Naive B cell (primary cell): Measurements from ENCODE around the gene CALY. TPM values are rescaled to one million over a fixed set of nuclear protein-coding genes. Genes with fewer than 3 reads are reported as not detected.
A peak's percentile ranks its signal among the peaks of the same experiment; 100 is the strongest.

ENCODE experiments used
- ATAC-seq, 2 donors: fragments of 150-1000 bp; cut with Tn5 transposase; 2 replicates each; pipeline ENCODE4 v1.10.0; 2021; ENCODE audit warnings: low read depth in 2 of 2, mild to moderate bottlenecking in 2 of 2, moderate library complexity in 2 of 2
- DNase-seq: peaks from one replicate; pipeline ENCODE4 v3.0.0; 2022
- H3K27ac Mint-ChIP-seq, 6 donors: one replicate each; pipeline ENCODE4 v1.8.0; 2020 to 2022; ENCODE audit warnings: mild to moderate bottlenecking in 6 of 6, mixed read lengths in 6 of 6, moderate library complexity in 5 of 6, inconsistent platforms in 2 of 6
- H3K27me3 Mint-ChIP-seq, 3 donors: one replicate each; pipeline ENCODE4 v1.8.0; 2021 to 2022; ENCODE audit warnings: mixed read lengths in 3 of 3, mild to moderate bottlenecking in 1 of 3
- H3K36me3 Mint-ChIP-seq, 2 donors: one replicate each; pipeline ENCODE4 v1.8.0; 2020 to 2022; ENCODE audit warnings: mixed read lengths in 2 of 2, inconsistent platforms in 1 of 2, mild to moderate bottlenecking in 1 of 2
- H3K4me1 Mint-ChIP-seq, 3 donors: one replicate each; pipeline ENCODE4 v1.8.0; 2020 to 2022; ENCODE audit warnings: mixed read lengths in 3 of 3, inconsistent platforms in 1 of 3, mild to moderate bottlenecking in 1 of 3, moderate library complexity in 1 of 3
- H3K4me3 Mint-ChIP-seq, 8 donors: one replicate each; pipeline ENCODE4 v1.8.0; 2020 to 2022; ENCODE audit warnings: mild to moderate bottlenecking in 8 of 8, mixed read lengths in 8 of 8, moderate library complexity in 8 of 8, inconsistent platforms in 2 of 8
- H3K9me3 Mint-ChIP-seq, 7 donors: one replicate each; pipeline ENCODE4 v1.8.0; 2020 to 2022; ENCODE audit warnings: mixed read lengths in 7 of 7, mild to moderate bottlenecking in 5 of 7, inconsistent platforms in 2 of 7, moderate library complexity in 1 of 7
- polyA plus RNA-seq, 6 donors: library from polyadenylated mRNA; unstranded; fragments of 300-500 nt; fragmentation: Illumina TruSeq; gene quantifications; one replicate each; pipeline ENCODE4 v1.2.3, GENCODE V29; 2021; ENCODE audit warnings: low read depth in 6 of 6

The CALY gene
- polyA plus RNA-seq, 6 donors from 2014 or later = not detected

- no peaks in the 10 kb centered on the region for H3K9me3 Mint-ChIP-seq
- ATAC-seq = no peak
- peaks cover 0 to 4% (median 0%) of the 10 kb centered on the region in 3 donors for H3K27me3 Mint-ChIP-seq
- H3K36me3 Mint-ChIP-seq = peaks cover 0 to 9% of the 10 kb centered on the region in 2 donors
- peak overlapping the region; percentile 19 to 99 (median 87) for H3K4me3 Mint-ChIP-seq
- peaks cover 31 to 43% (median 34%) of the 10 kb centered on the region in 3 donors for H3K4me1 Mint-ChIP-seq
- peak overlapping the region in 4 of 6 donors; percentile 47 to 100 (median 78) for H3K27ac Mint-ChIP-seq
- DNase-seq = no peak
Observed at GRCh38 chr10:133306941-133307379, 29.7 kb downstream of the CALY start.

GRCh38 chr10:133306097-133306476 lies 30.6 kb downstream of the CALY start:
- Mint-ChIP-seq H3K4me1 (peaks cover 31 to 43% (median 34%) of the 10 kb centered on the region in 3 donors), H3K27ac (peak overlapping the region; percentile 39 to 99 (median 88)), H3K4me3 (peak overlapping the region in 6 of 8 donors; percentile 15 to 82 (median 51)), H3K27me3 (peaks cover 0 to 4% (median 0%) of the 10 kb centered on the region in 3 donors), H3K9me3 (no peaks in the 10 kb centered on the region), H3K36me3 (peaks cover 0 to 9% of the 10 kb centered on the region in 2 donors)
- ATAC-seq (no peak), DNase-seq (no peak)

GRCh38 chr10:133303206-133303605 lies 33.5 kb downstream of the CALY start:
- Mint-ChIP-seq H3K4me1 (peaks cover 30 to 42% (median 32%) of the 10 kb centered on the region in 3 donors), H3K9me3 (no peaks in the 10 kb centered on the region), H3K27me3 (peaks cover 0 to 4% (median 0%) of the 10 kb centered on the region in 3 donors), H3K36me3 (peaks cover 0 to 15% of the 10 kb centered on the region in 2 donors), H3K27ac (peak overlapping the region in 1 of 6 donors; percentile 66), H3K4me3 (no peak overlapping the region)
- ATAC-seq = no peak
- DNase-seq = no peak

- peaks cover 0 to 18% of the 10 kb centered on the region in 2 donors for H3K36me3 Mint-ChIP-seq
- no peaks in the 10 kb centered on the region for H3K27me3 Mint-ChIP-seq
- no peak overlapping the region for H3K4me3 Mint-ChIP-seq
- no peaks in the 10 kb centered on the region for H3K9me3 Mint-ChIP-seq
- DNase-seq = no peak
- H3K4me1 Mint-ChIP-seq = peaks cover 23 to 32% (median 26%) of the 10 kb centered on the region in 3 donors
- no peak for ATAC-seq
- no peak overlapping the region for H3K27ac Mint-ChIP-seq
Observed at GRCh38 chr10:133302230-133302629, 34.5 kb downstream of the CALY start.

GRCh38 chr10:133299738-133300137 lies 37.0 kb downstream of the CALY start:
- DNase-seq = no peak
- Mint-ChIP-seq H3K9me3 (no peaks in the 10 kb centered on the region), H3K4me3 (no peak overlapping the region), H3K27me3 (no peaks in the 10 kb centered on the region), H3K4me1 (peaks cover 7 to 10% (median 9%) of the 10 kb centered on the region in 3 donors), H3K27ac (no peak overlapping the region), H3K36me3 (peaks cover 0 to 18% of the 10 kb centered on the region in 2 donors)
- ATAC-seq = no peak

GRCh38 chr10:133299224-133299623 lies 37.5 kb downstream of the CALY start:
- no peak for ATAC-seq
- no peaks in the 10 kb centered on the region for H3K9me3 Mint-ChIP-seq
- no peak for DNase-seq
- peak overlapping the region in 1 of 6 donors; percentile 50 for H3K27ac Mint-ChIP-seq
- peaks cover 0 to 18% of the 10 kb centered on the region in 2 donors for H3K36me3 Mint-ChIP-seq
- no peak overlapping the region for H3K4me3 Mint-ChIP-seq
- no peaks in the 10 kb centered on the region for H3K27me3 Mint-ChIP-seq
- H3K4me1 Mint-ChIP-seq = peaks cover 3 to 9% (median 9%) of the 10 kb centered on the region in 3 donors

GRCh38 chr10:133298466-133298865 lies 38.2 kb downstream of the CALY start:
- H3K36me3 Mint-ChIP-seq = peaks cover 0 to 18% of the 10 kb centered on the region in 2 donors
- no peaks in the 10 kb centered on the region for H3K27me3 Mint-ChIP-seq
- peak overlapping the region in 1 of 6 donors; percentile 63 for H3K27ac Mint-ChIP-seq

GRCh38 chr10:133297504-133297903 lies 39.2 kb downstream of the CALY start:
- Mint-ChIP-seq H3K4me1 (peaks cover 0 to 6% (median 1%) of the 10 kb centered on the region in 3 donors), H3K27me3 (no peaks in the 10 kb centered on the region), H3K27ac (no peak overlapping the region), H3K9me3 (no peaks in the 10 kb centered on the region), H3K36me3 (peaks cover 0 to 18% of the 10 kb centered on the region in 2 donors), H3K4me3 (no peak overlapping the region)
- no peak for ATAC-seq
- no peak for DNase-seq

More at GRCh38 chr10:133298466-133298865, 38.2 kb downstream of the CALY start:
- Mint-ChIP-seq H3K4me3 (peak overlapping the region in 1 of 8 donors; percentile 41), H3K9me3 (no peaks in the 10 kb centered on the region), H3K4me1 (peaks cover 0 to 9% (median 6%) of the 10 kb centered on the region in 3 donors)
- ATAC-seq (no peak), DNase-seq (no peak)

- Mint-ChIP-seq H3K36me3 (peaks cover 0 to 18% of the 10 kb centered on the region in 2 donors), H3K4me1 (peaks cover 0 to 4% (median 0%) of the 10 kb centered on the region in 3 donors), H3K27me3 (no peaks in the 10 kb centered on the region)
Observed at GRCh38 chr10:133295426-133296320, 41.0 kb downstream of the CALY start.

GRCh38 chr10:133294189-133294588 lies 42.5 kb downstream of the CALY start:
- ATAC-seq = no peak
- H3K4me1 Mint-ChIP-seq = peaks cover 0 to 4% (median 0%) of the 10 kb centered on the region in 3 donors
- peaks cover 0 to 2% (median 0%) of the 10 kb centered on the region in 7 donors for H3K9me3 Mint-ChIP-seq
- H3K27ac Mint-ChIP-seq = no peak overlapping the region
- DNase-seq = no peak
- peaks cover 0 to 18% of the 10 kb centered on the region in 2 donors for H3K36me3 Mint-ChIP-seq
- no peak overlapping the region for H3K4me3 Mint-ChIP-seq
- H3K27me3 Mint-ChIP-seq = no peaks in the 10 kb centered on the region

More at GRCh38 chr10:133295426-133296320, 41.0 kb downstream of the CALY start:
- H3K4me3 Mint-ChIP-seq = peak overlapping the region in 2 of 8 donors; percentile 35 to 61
- DNase-seq (no peak), ATAC-seq (no peak)
- no peaks in the 10 kb centered on the region for H3K9me3 Mint-ChIP-seq
- peak overlapping the region in 1 of 6 donors; percentile 76 for H3K27ac Mint-ChIP-seq

GRCh38 chr10:133293810-133294119 lies 42.9 kb downstream of the CALY start:
- peaks cover 0 to 2% (median 0%) of the 10 kb centered on the region in 7 donors for H3K9me3 Mint-ChIP-seq
- peaks cover 0 to 18% of the 10 kb centered on the region in 2 donors for H3K36me3 Mint-ChIP-seq
- no peaks in the 10 kb centered on the region for H3K27me3 Mint-ChIP-seq
- H3K4me3 Mint-ChIP-seq = no peak overlapping the region
- no peak for DNase-seq
- no peak for ATAC-seq
- H3K4me1 Mint-ChIP-seq = peaks cover 0 to 4% (median 0%) of the 10 kb centered on the region in 3 donors
- H3K27ac Mint-ChIP-seq = no peak overlapping the region

- Mint-ChIP-seq H3K27ac (no peak overlapping the region), H3K4me3 (no peak overlapping the region), H3K9me3 (peaks cover 0 to 2% (median 0%) of the 10 kb centered on the region in 7 donors), H3K27me3 (no peaks in the 10 kb centered on the region), H3K36me3 (peaks cover 0 to 16% of the 10 kb centered on the region in 2 donors), H3K4me1 (peaks cover 0 to 4% (median 0%) of the 10 kb centered on the region in 3 donors)
- ATAC-seq (no peak), DNase-seq (no peak)
Observed at GRCh38 chr10:133292919-133293809, 43.5 kb downstream of the CALY start.

GRCh38 chr10:133289761-133290160 lies 46.9 kb downstream of the CALY start:
- DNase-seq = no peak
- H3K9me3 Mint-ChIP-seq = peaks cover 0 to 2% (median 0%) of the 10 kb centered on the region in 7 donors
- ATAC-seq = no peak
- H3K27ac Mint-ChIP-seq = no peak overlapping the region
- H3K4me3 Mint-ChIP-seq = no peak overlapping the region
- H3K4me1 Mint-ChIP-seq = peaks cover 0 to 10% (median 1%) of the 10 kb centered on the region in 3 donors
- no peaks in the 10 kb centered on the region for H3K27me3 Mint-ChIP-seq
- H3K36me3 Mint-ChIP-seq = peaks cover 9 to 28% of the 10 kb centered on the region in 2 donors
